GM10847 (cell line): ENCODE results near the gene MOBP.

Experiments
- POLR2A ChIP-seq: IDR thresholded peaks from 2 replicates; pipeline ENCODE4 v1.6.1; 2011; ENCODE audit not compliant: insufficient read length; ENCODE audit errors: extremely low read depth

The MOBP gene

GRCh38 chr3:39467394-39468107 is at the start of gene MOBP:
MOBP (plus strand) TSS chr3:39467680; CDS start chr3:39502070, 34,390 bp downstream.
- TF ChIP-seq POLR2A, result no peak

- no peak for TF ChIP-seq POLR2A
Measured at GRCh38 chr3:39419742-39420315, 47.7 kb upstream of the MOBP start.

DNA sequence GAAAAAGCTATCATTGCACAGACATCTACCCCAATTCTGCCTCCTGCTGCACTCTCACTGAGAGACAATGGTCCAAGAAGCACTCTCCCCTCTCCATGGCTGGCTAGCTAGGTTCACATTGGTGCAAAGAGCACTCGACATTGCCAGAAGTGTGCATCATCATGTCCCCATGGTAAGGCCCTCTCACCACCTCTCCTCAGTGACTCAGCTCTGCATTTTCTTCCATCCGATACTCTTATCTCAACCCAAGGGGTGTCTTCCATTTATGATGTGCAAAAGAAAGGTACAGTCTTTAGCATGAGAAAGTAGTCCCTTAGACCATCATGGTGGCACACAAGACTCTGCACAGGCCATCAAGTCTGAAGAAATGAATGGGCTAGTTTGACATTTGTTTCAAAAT is 46.9 kb upstream of the MOBP start:
- TF ChIP-seq POLR2A, result no peak

GRCh38 chr3:39423436-39423970 is 44.0 kb upstream of the MOBP start:
- TF ChIP-seq POLR2A, result no peak

DNA sequence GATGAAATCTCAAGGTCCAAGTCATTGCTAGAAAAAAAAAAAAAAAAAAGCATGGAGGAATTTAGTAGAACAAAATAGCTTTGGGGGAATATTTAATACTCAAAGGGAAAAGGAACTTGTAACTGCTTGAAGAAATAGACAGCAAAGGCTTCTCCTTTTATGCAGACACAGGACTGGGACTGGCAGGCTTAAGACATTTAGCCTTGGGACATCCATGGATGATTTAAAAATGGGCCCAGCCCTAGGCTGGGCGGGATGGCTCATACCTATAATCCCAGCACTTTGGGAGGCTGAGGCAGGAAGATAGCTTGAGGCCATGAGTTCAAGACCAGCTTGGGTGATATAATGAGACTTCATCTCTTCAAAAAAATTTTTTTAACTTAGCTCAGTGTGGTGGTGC is 41.2 kb upstream of the MOBP start:
- TF ChIP-seq POLR2A, result no peak

DNA sequence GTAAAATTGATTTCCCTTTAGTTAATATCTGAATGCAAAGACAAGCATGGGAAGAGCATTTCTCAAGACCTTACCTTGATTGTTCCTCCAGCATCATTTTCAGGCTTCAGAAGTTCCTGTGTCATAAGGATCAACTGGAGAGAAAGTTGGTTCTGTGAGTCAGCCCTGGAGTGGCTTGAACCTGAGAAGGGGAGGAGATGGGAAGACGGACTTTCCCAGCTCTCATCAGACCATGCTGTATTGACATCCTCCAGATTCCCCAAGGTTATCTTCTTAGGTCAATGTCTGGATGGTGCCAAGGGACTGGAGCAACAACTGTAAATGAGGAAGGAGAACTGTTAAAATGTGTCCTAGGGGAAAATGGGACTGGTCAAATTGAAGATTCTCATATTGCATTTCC is 40.0 kb upstream of the MOBP start:
- TF ChIP-seq POLR2A, result no peak

- TF ChIP-seq POLR2A, result no peak
Measured at GRCh38 chr3:39428745-39429201, 38.7 kb upstream of the MOBP start.

- no peak for TF ChIP-seq POLR2A
Measured at GRCh38 chr3:39429466-39429865, 38.0 kb upstream of the MOBP start.

- no peak for TF ChIP-seq POLR2A
Measured at GRCh38 chr3:39432342-39432741, 35.1 kb upstream of the MOBP start.

GRCh38 chr3:39433642-39434041 is 33.8 kb upstream of the MOBP start:
- no peak for TF ChIP-seq POLR2A

- no peak for TF ChIP-seq POLR2A
Measured at GRCh38 chr3:39434574-39434973, 32.9 kb upstream of the MOBP start.

DNA sequence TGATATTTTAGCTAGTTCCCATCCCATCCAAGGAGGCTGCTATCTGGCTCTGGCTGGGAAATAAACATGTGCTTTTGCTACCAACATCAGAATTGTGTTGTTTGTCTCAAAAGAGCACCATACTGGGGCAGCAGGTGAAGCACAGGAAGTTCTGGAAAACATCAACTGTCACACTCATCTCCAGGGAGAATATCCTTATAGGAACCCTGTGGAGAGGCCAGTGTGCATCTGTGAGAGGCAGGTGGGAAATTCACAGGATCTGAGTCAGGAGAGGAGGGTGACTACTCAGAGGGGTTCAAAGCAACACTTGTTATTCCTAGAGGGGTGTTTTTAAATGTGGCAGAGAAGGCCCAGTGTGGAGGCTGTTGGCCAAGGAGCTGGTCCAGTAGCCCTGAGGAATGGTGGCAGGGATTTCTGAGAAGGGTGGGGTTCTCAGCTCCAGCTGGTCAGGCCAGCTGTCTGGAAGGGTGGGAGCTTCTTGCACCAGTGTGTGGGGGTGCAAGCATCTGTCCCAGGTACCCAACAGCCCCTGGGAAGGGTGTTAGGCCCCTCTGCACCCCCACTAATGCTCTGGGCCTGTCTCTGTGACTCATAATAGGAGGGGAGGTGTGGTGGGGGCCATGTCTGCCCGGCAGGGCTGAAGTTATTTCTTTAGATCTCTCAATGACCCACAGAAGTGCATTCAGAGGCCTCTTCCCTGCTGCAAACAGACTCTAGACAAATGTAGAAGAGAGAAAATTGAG is 32.3 kb upstream of the MOBP start:
- no peak for TF ChIP-seq POLR2A

- no peak for TF ChIP-seq POLR2A
Measured at GRCh38 chr3:39438880-39439279, 28.6 kb upstream of the MOBP start.

DNA sequence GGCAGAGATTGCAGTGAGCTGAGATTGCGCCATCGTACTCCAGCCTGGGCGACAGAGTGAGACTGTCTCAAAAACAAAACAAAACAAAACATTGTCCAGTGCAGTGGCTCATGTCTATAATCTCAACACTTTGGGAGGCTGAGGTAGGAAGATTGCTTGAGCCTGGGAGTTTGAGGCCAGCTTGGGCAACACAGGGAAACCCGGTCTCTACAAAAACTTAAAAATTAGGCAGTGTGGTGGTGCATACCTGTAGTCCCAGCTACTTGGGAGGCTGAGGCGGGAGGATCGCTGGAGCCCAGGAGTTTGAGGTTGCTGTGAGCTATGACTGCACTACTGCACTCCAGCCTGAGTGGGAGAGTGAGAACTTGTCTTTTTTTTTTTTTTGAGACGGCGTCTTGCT is 27.2 kb upstream of the MOBP start:
- TF ChIP-seq POLR2A, result no peak

- no peak for TF ChIP-seq POLR2A
Measured at GRCh38 chr3:39443530-39443929, 23.9 kb upstream of the MOBP start.

- TF ChIP-seq POLR2A, result no peak
Measured at GRCh38 chr3:39445927-39446326, 21.6 kb upstream of the MOBP start.
